ENCODE data around the gene MRPL41.
"Not testable (repeated sequence)": the region's sequence is repeated elsewhere in the genome, so short reads cannot be mapped to it uniquely, and the experiment has no call there.

The MRPL41 gene

GRCh38 chr9:137522746-137523455 lies 28.8 kb upstream of the MRPL41 start:
- DNase-seq, result no peak

DNA sequence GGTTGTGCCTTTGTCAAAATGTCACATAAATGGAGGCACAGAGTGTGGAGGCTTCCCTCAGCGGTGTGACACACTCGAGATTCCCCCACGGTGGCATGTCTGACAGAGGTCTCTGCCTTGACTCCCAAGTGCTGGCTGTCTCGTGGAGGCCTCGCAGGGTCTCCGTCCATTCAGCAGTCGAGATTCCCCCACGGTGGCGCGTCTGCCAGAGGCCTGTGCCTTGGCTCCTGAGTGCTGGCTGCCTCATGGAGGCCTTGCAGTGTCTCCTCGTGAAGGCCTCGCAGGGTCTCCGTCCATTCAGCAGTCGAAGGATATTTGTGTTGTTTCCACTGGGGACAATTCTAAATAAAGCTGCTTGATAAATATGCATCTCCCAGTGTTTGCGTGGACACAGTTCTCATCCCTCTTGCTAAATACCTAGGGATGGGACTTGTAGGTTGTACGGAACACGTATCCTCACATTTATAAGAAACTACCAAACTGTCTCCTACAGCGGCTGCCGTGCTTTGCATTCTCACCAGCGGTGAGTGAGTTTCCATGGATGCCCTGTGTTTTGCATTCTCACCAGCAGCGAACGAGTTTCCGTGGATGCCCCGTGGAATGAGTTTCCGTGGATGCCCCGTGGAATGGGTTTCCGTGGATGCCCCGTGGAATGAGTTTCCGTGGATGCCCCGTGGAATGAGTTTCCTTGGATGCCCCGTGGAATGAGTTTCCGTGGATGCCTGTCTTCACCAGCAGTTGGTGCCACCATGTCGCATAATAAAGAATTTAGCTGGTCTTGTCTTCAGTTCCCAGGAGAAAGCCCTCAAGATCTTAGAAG lies 27.3 kb upstream of the MRPL41 start:
- no peak for DNase-seq

GRCh38 chr9:137524981-137525317 lies 26.7 kb upstream of the MRPL41 start:
- no peak for DNase-seq

- DNase-seq, result no peak
Observed at GRCh38 chr9:137530331-137530730, 21.3 kb upstream of the MRPL41 start.

DNA sequence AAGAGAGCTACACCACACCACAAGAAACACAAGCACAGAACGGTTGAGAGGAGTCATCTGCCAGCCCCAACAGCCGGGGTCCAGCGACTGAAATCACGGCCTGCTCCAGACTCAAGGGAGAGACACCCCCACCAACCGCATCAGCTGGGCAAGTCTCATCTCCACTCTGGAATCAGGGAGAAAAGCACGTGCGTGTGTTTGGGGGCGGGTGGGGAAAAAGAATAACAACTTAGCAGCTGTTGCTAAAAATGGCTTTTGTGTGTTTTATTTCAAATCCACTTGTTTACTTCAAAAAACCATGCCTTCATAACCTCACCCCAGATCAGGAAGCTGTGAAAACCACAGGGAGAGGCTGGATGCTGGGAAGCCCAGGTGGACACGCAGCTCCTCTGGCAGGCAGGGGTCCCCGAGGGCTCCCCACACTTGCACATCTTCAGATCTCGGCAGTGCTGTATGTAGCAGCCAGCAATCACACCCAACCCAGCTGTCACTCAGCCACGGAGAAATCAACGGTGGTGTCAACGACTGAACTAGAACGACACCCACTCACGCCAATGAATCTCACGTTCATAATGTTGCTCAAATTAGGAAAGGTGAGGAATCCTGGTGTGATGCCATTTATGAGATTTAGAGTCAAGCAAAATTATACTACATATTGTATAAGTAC lies 20.4 kb upstream of the MRPL41 start:
- no peak for DNase-seq

- DNase-seq, result not testable (repeated sequence)
Observed at GRCh38 chr9:137532891-137533468, 18.7 kb upstream of the MRPL41 start.

DNA sequence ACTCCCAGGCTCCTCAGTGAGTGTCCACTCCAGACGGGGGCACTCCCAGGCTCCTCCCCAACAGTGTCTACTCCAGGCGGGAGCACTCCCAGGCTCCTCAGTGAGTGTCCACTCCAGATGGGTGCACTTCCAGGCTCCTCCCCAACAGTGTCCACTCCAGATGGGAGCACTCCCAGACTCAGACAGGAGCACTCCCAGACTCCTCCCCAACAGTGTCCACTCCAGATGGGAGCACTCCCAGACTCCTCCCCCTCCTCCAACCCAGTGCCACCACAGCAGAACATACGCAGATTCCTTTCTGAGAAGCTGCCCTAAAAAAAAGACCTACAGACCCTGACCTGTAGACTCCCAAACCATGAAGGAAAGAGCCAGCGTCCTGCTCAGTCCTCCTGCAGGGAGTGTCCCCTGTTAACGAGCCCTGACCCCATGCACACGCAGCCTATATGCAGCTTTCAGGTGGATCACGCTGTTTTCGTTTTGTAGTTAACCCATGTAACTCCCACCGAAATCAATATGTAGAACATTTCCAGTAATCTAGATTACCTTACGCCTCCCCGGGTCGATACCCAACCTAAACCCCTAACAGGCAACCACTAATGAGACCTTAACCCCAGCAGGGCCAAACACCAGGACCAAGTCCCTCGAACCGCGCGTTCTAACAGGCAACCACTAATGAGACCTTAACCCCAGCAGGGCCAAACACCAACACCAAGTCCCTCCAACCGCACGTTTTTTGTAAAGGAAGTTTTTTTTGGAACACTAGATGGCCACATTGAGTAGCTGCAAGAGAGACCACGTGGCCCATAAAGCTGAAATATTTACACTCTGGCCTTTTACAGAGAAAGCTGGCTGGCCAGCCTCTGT lies 17.2 kb upstream of the MRPL41 start:
- DNase-seq, result no peak

DNA sequence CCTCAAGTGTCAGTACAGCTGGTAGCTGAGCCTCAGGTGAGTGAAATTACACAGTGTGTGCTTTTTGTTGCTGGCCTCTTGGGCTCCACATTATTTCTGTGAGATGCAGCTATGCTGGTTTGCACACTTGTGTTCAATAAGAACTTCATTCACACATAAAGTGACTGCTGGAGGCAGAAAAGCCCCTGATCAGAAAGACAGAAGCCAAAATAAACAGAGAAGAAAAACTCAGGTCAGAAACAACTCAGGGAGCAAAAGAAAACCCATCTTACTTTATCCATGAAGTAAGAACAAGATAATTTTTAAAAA lies 16.6 kb upstream of the MRPL41 start:
- no peak for DNase-seq

DNA sequence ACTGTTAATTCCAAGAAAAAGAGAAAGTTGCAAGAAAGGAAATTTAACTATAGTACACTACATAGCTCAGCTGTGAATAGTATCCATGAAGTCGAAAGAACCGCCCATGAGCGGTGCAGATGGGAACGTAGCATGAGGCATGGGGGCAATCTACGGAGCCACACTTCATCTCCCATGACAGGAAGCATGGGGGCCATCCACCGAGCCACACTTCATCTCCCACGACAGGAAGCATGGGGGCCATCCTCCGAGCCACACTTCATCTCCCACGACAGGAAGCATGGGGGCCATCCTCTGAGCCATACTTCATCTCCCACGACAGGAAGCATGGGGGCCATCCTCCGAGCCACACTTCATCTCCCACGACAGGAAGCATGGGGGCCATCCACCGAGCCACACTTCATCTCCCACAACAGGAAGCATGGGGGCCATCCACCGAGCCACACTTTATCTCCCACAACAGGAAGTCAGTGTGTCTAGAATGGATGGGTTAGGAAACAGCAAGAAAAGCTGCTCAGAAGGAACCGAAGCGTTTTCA lies 15.0 kb upstream of the MRPL41 start:
- DNase-seq, result not testable (repeated sequence)

- DNase-seq, result no peak
Observed at GRCh38 chr9:137538058-137538457, 13.6 kb upstream of the MRPL41 start.

DNA sequence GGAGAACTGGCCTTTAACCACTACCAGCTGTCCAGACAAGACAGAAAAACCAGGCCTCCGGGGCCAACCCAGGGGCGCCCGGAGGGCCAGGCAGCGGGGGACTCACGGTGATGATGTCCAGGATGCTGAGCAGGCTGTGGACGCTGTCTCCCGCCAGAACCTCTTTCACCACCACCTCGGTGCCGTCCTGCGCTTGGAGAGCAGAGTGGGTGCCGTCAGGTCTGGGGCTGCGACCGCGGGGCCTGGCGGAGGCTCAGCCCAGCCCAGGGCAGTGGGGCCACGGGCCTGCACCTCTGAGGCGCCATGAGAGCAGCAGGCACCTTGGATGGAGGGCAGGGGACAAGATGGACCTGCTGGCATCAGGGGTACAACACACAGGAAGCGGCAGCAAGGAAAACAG lies 11.1 kb upstream of the MRPL41 start:
- DNase-seq, result no peak

DNA sequence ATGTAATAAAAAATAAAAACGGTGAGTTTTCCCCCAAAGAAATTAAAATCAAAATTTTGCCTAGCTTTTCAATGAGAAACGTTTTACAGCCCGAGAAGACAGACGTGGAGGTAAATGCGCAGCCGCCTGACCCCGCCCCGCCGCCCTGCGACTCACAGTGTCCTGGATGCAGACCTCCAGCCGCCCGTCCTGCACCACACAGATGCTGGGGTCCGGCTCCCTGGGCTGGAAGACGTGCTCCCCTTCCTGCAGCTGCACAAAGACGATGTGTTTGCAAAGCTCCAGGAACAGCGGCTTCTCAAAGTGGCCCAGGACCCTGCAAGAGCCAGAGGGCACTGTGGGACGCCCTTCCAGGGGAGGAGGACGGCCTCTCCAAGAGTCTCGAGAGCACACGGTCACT lies 9.2 kb upstream of the MRPL41 start:
- DNase-seq, result no peak

- no peak for DNase-seq
Observed at GRCh38 chr9:137543237-137543963, 8.3 kb upstream of the MRPL41 start.

DNA sequence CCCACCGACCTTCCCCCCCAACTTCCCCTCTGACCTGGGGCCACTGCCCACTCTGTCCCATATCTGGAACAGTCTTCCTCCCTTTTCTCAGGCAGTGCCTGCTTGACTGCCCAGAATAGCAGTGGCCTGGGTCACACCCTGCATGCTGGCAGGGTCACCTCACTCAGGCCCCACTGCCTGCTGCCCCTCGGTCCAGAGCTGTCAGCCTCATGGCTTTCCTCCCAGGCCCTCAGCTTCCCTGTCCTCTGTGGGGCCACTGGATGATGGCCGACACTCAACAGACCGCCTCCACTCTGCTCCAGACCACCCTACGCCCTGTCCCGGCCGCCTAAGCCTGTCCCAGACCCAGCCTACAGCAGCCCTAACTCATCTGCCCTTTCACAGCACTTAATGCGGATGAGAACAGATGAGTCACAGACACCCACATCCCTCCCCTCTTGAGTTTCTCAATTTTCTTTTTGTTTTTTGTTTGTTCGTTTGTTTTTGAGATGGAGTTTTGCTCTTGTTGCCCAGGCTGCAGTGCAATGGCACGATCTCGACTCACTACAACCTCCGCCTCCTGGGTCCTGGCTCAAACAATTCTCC lies 7.4 kb upstream of the MRPL41 start:
- no peak for DNase-seq

- DNase-seq, result no peak
Observed at GRCh38 chr9:137545123-137545522, 6.6 kb upstream of the MRPL41 start.

DNA sequence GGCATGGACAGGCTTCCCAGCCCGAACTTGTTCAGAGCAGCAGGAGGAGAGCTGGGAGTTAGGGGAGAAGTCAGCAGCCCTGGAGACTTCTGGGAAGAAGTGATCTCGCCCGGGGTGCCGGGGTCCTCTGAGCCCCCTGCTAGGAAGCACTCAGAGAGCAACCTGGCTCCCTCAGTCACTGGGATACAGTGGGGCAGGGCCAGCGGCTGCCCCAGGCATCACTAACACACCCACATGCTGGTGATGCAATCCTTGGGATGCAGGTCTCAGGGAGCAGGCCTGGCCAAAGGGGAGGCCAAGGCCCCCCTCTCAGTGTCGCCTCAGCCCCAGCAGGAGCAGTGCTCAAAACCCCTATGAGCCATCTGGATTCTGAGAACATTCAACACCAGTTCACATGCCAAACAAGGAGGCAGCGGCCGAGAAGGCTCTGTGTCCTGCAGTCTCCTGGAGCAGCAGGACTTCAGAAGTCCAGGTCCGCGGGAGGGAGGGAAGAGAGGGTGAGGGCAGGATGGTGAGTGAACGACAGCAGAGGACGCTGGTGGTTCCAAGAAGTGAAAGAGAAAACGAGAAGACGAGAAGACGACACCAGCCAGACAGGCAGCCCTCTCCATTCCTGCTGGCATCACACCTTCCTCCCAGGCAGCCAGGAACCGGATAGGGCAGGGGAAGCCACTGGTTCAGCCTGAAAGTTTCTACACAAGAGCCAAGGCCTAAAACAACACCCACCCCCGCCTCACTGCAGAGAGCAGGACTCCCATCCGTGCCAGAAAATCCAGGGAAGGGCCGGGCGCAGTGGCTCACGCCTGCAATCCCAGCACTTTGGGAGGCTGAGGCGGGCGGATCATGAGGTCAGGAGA lies 3.8 kb upstream of the MRPL41 start:
- no peak for DNase-seq

GRCh38 chr9:137550231-137550621 lies 1.5 kb upstream of the MRPL41 start, which contains the start of gene PNPLA7:
TSS of gene PNPLA7 (minus strand) at chr9:137550402. CDS start at chr9:137550197, 205 bp downstream.
- no peak for DNase-seq

DNA sequence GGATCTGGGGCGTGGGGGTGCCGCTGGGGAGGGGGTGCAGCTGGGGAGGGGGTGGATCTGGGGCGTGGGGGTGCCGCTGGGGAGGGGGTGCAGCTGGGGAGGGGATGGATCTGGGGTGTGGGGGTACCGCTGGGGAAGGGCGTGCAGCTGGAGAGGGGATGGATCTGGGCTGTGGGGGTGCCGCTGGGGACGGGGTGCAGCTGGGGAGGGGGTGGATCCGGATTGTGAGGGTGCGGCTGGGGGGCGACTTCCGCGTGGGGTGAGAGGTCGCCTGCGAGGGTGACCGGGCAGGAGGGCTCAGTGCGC lies 768 bp upstream of the MRPL41 start:
- not testable (repeated sequence) for DNase-seq

GRCh38 chr9:137552022-137552768 lies 516 bp downstream of the MRPL41 start:
- DNase-seq, result no peak

DNA sequence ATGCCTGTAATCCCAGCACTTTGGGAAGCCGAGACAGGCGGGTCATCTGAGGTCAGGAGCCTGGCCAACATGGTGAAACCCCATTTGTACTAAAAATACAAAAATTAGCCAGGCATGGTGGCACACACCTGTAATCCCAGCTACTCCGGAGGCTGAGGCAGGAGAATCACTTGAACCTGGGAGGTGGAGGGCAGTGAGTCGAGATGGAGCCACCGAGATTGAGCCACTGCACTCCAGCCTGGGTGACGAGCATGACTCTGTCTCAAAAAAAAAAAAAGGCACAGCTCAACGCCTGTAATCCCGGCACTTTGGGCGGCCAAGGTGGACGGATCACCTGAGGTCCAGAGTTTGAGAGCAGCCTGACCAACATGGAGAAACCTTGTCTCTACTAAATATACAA lies 2.0 kb downstream of the MRPL41 start:
- not testable (repeated sequence) for DNase-seq
